ENCODE results near the gene FHIT.

FHIT gene

DNA sequence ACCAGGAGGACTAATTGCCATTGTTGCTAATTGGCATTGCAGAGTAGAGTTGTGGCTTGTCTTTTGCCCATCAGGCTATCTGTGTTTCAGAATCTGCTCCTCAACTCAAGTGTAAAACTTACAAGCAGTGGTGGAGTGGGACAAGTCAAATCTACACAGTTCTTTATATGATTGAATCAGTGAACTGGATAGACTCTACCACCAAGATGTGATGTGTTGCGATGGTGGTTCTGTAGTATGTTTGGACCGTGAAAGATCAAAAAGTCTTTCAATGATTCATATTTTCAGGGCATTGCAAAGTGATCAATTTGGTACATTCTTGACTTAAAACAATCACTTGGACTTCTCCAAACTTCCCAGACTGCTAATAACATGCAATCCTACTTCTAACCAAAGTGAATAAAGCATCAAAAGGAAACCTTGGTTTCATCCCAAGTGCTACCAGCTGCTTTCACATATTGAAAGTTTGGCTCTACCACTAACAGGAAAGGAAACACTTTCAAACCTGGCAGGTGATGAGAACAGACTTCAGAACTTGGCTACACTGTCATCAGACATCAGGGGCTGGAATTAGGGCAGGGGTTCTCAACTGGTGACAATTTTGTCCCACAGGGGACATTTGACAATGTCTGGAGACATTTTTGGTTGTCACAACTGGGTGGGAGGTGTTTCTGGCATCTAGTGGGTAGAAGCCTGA is 1356.7 kb downstream of the FHIT start:
- TF ChIP-seq, protein P1, sequence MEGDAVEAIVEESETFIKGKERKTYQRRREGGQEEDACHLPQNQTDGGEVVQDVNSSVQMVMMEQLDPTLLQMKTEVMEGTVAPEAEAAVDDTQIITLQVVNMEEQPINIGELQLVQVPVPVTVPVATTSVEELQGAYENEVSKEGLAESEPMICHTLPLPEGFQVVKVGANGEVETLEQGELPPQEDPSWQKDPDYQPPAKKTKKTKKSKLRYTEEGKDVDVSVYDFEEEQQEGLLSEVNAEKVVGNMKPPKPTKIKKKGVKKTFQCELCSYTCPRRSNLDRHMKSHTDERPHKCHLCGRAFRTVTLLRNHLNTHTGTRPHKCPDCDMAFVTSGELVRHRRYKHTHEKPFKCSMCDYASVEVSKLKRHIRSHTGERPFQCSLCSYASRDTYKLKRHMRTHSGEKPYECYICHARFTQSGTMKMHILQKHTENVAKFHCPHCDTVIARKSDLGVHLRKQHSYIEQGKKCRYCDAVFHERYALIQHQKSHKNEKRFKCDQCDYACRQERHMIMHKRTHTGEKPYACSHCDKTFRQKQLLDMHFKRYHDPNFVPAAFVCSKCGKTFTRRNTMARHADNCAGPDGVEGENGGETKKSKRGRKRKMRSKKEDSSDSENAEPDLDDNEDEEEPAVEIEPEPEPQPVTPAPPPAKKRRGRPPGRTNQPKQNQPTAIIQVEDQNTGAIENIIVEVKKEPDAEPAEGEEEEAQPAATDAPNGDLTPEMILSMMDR (IDR thresholded peaks at IDR 0.05) = no peak

GRCh38 chr3:59890639-59891038 is 1360.6 kb downstream of the FHIT start:
- Histone ChIP-seq H3K27ac (no peak overlapping the region), H3K27me3 (no peaks in the 10 kb centered on the region), H3K9me3 (no peaks in the 10 kb centered on the region), H3K4me1 (ENCODE audit: control insufficient read depth in 1 of 2, insufficient read depth in 1 of 2, low read depth in 1 of 2, low read length in 1 of 2) (no peaks in the 10 kb centered on the region), H3K36me3 (no peaks in the 10 kb centered on the region), H3K4me3 (ENCODE audit: low read depth in 1 of 2, low read length in 1 of 2) (no peak overlapping the region)
- TF ChIP-seq, protein P1 (IDR thresholded peaks at IDR 0.05) = no peak

More for the DNA sequence above, 1356.7 kb downstream of the FHIT start:
- Histone ChIP-seq H3K27ac (no peak overlapping the region), H3K36me3 (no peaks in the 10 kb centered on the region), H3K27me3 (no peaks in the 10 kb centered on the region), H3K4me3 (ENCODE audit: low read depth in 1 of 2, low read length in 1 of 2) (no peak overlapping the region), H3K9me3 (no peaks in the 10 kb centered on the region), H3K4me1 (ENCODE audit: control insufficient read depth in 1 of 2, insufficient read depth in 1 of 2, low read depth in 1 of 2, low read length in 1 of 2) (no peaks in the 10 kb centered on the region)

GRCh38 chr3:59886790-59887189 is 1364.5 kb downstream of the FHIT start:
- Histone ChIP-seq H3K4me3 (ENCODE audit: low read depth in 1 of 2, low read length in 1 of 2) (no peak overlapping the region), H3K9me3 (no peaks in the 10 kb centered on the region), H3K4me1 (ENCODE audit: control insufficient read depth in 1 of 2, insufficient read depth in 1 of 2, low read depth in 1 of 2, low read length in 1 of 2) (peaks cover 0 to 7% of the 10 kb centered on the region in 2 experiments), H3K27me3 (no peaks in the 10 kb centered on the region), H3K27ac (no peak overlapping the region), H3K36me3 (no peaks in the 10 kb centered on the region)
- TF ChIP-seq, protein P1 (IDR thresholded peaks at IDR 0.05) = no peak

GRCh38 chr3:59885899-59886400 is 1365.3 kb downstream of the FHIT start:
- H3K4me3 ChIP-seq (ENCODE audit: low read depth in 1 of 2, low read length in 1 of 2) = no peak overlapping the region
- no peaks in the 10 kb centered on the region for H3K27me3 ChIP-seq
- H3K4me1 ChIP-seq (ENCODE audit: control insufficient read depth in 1 of 2, insufficient read depth in 1 of 2, low read depth in 1 of 2, low read length in 1 of 2) = peaks cover 0 to 7% of the 10 kb centered on the region in 2 experiments
- H3K27ac ChIP-seq = no peak overlapping the region
- TF ChIP-seq, protein P1 (IDR thresholded peaks at IDR 0.05) = no peak
- no peaks in the 10 kb centered on the region for H3K9me3 ChIP-seq
- no peaks in the 10 kb centered on the region for H3K36me3 ChIP-seq

DNA sequence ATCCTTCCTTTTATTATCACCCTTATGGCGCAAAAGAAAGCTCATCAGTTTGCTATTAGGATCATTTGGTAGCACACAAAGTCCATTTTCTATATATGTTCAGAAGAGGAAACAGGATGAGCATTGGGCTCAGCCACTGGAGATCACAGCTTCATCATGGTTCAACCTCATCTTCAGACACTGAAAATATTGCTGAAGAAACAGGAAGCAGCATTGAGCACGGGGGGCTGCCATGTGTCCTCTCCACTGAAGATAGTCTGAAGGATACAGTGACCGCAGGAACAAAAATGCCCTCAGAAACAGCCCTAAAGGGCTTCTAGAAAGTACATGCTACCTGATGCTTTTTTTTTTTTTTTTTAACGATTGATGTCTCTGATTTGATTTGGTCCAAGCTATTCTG is 1366.2 kb downstream of the FHIT start:
- Histone ChIP-seq H3K9me3 (no peaks in the 10 kb centered on the region), H3K27me3 (no peaks in the 10 kb centered on the region), H3K4me3 (ENCODE audit: low read depth in 1 of 2, low read length in 1 of 2) (no peak overlapping the region), H3K4me1 (ENCODE audit: control insufficient read depth in 1 of 2, insufficient read depth in 1 of 2, low read depth in 1 of 2, low read length in 1 of 2) (peaks cover 0 to 7% of the 10 kb centered on the region in 2 experiments), H3K27ac (no peak overlapping the region), H3K36me3 (no peaks in the 10 kb centered on the region)
- TF ChIP-seq, protein P1 (IDR thresholded peaks at IDR 0.05) = no peak

Data from neutrophil (primary cell).